Heart left ventricle (tissue), 13 donors: Measurements from ENCODE around the gene EPHX1.

ENCODE experiments used
- POLR2A ChIP-seq, 2 donors: fragments of 450-650 bp; IDR thresholded peaks; one replicate each; pipeline ENCODE4 v1.6.1; 2017; ENCODE audit warnings: antibody characterized with exemption in 2 of 2, mild to moderate bottlenecking in 2 of 2, moderate library complexity in 2 of 2
- TF ChIP-seq, protein P1 (sequence below), 12 donors: fragments of 200-600 bp; sonication (generic) in 4 of 12; IDR thresholded peaks; one replicate each; pipeline versions ENCODE4 v1.5.0 to v1.8.0; 2018 to 2022; ENCODE audit warnings: antibody characterized with exemption in 12 of 12, mild to moderate bottlenecking in 5 of 12
- donor health status: ischemic (EF 13 %, LVEDD 7.1; RV severe dilation, severe dysfunction).
- donor health status: DM: no; HTN: yes; CAD: no.
- donor health status: DM: no; HTN: no; CAD: no.
- donor health status: ischemic (EF 25% LVEDD 6.9; RV normal size, moderate dysfunction).
- donor health status: ischemic (EF 25% LVEDD 5.7; RV mildly dilated, moderate dysfunction).
- donor health status: ischemic (EF 35%, LVEDD 5.7; RV mildly dilated, moderate dysfunction).
- donor health status: nonischemic (EF 11% LVEDD 7.7; RV severe dilation, severe dysfunction).
- donor health status: DM: yes; HTN: yes; CAD: no.
- donor health status: PGD.
- donor health status: ischemic (EF 29% LVEDD 5.4; RV normal size, mild dysfunction).
- donor health status: nonischemic (EF 23%, LVEDD 6.1; RV moderate dilation, normal function).

DNA sequence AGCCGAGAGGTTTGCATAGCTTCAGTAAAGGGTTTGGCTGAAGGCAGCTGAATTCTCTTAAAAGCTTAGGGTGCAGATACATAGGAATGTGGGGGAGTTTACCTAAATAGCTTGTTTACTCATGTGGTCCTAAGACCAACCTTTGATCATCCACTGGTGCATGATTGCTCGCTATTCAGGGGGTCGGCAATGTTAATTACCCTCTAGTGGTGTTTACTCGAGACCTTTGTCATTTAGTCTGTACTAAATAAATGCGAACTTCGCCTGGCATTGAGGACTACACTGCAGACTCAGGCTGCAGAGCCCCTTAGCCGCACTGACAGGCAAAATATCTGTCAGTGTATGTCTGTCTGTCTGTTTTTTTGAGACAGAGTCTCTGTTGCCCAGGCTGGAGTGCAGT, 40.4 kb downstream of the EPHX1 start:
- TF ChIP-seq, protein P1, sequence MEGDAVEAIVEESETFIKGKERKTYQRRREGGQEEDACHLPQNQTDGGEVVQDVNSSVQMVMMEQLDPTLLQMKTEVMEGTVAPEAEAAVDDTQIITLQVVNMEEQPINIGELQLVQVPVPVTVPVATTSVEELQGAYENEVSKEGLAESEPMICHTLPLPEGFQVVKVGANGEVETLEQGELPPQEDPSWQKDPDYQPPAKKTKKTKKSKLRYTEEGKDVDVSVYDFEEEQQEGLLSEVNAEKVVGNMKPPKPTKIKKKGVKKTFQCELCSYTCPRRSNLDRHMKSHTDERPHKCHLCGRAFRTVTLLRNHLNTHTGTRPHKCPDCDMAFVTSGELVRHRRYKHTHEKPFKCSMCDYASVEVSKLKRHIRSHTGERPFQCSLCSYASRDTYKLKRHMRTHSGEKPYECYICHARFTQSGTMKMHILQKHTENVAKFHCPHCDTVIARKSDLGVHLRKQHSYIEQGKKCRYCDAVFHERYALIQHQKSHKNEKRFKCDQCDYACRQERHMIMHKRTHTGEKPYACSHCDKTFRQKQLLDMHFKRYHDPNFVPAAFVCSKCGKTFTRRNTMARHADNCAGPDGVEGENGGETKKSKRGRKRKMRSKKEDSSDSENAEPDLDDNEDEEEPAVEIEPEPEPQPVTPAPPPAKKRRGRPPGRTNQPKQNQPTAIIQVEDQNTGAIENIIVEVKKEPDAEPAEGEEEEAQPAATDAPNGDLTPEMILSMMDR (IDR thresholded peaks at IDR 0.05) = no peak
- no peak for TF ChIP-seq POLR2A (IDR thresholded peaks at IDR 0.05)
